Measurements from ENCODE around the gene TTC7B.

TTC7B gene

GRCh38 chr14:90648421-90648820 is 167.8 kb downstream of the TTC7B start:
- no peak for DNase-seq (ENCODE audit: low spot score)

DNA sequence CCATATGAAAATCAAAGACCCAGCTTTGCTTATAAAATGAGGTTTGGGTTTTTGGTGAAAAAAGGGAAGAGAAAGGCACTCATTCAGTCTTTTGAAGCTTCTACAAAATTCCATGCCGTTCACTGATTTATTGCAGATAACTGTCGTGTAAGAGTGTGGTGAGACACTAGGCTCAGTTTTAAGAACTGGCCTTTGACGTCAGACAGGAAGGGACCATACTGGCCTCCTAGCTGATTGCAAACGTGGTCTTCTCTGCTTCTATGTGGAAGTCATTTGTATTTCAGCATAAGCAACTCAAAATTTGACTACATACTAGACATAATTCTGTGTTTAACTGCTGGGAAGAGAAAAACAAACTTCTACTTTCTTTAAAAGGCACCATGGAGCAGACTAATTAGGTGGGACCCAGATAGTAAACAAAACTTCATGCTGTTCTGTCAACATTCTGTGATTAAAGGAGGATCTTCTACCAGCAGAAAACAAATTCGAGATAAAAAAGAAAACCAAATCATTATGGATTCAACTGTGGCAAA is 168.7 kb downstream of the TTC7B start:
- no peak for DNase-seq (ENCODE audit: low spot score)

GRCh38 chr14:90645842-90646443 is 170.3 kb downstream of the TTC7B start:
- DNase-seq (ENCODE audit: low spot score): no peak

DNA sequence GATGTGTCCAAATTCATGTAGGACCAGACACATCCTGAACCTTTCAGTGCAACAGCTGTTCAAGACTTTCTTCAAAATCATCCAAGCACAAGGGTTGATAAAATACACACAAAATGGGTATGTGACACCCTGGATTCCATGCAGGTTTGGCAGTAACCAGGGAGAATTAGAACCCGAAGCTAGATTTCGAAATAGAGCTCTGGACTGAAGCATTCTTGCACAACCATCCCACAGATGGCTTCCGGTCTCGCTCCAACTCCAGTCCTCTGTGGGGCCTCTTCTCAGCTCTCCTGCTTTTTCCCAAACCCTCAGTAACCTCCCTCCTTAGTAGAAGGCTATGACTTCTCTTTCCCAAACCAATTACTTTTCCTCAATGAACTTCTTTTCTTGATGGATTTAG is 171.3 kb downstream of the TTC7B start:
- DNase-seq (ENCODE audit: low spot score): no peak

GRCh38 chr14:90643982-90644670 is 172.1 kb downstream of the TTC7B start:
- no peak for DNase-seq (ENCODE audit: low spot score)

- no peak for DNase-seq (ENCODE audit: low spot score)
Observed at GRCh38 chr14:90642244-90642717, 173.9 kb downstream of the TTC7B start.

DNA sequence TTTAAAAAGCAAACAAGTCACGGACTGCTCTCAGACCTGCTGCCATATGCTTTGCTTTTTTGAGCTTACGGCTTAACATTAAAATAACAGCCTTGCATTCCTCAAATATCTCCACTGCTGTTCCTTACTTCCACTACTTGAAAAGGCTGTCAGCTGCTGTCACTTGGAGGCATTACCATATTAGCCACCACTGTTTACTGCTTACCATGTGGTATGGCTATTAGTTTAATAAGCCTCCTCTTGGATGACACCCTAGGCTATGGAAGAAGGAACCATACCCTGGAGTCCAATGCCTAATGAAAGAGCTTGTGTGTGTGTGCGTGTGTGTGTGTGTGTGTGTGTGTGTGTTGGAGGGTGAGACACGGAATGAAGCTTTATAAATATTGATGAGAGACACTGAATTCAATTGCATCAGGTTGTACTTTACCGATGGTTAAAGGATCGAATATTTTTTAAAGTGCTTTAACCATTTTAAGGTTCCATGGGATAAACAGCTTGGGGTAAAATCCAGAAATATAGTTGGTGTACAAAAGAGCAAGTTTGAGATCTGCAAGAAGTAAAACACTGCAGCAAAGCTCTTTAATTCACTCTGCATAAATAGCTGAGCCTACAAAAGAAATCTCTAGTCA is 174.5 kb downstream of the TTC7B start:
- DNase-seq (ENCODE audit: low spot score): no peak

DNA sequence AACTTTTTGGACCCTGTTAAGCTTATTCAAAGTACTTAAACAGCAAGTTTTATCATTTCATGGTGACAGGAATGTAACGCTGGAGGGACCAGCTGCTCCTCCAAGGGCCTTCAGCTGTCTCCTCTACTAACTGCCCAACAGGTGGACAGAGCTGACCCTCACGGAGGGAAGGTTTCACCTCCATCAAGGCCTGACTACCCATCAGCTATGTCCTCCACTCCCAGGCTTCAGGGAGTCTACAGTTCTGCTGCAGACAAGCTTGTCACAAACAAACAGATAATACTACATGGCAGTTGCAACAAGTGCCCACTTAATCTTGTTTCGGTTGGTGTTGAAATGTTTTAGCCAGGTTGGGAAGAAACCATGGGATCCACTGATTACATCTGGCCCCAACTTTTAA is 175.1 kb downstream of the TTC7B start:
- no peak for DNase-seq (ENCODE audit: low spot score)

DNA sequence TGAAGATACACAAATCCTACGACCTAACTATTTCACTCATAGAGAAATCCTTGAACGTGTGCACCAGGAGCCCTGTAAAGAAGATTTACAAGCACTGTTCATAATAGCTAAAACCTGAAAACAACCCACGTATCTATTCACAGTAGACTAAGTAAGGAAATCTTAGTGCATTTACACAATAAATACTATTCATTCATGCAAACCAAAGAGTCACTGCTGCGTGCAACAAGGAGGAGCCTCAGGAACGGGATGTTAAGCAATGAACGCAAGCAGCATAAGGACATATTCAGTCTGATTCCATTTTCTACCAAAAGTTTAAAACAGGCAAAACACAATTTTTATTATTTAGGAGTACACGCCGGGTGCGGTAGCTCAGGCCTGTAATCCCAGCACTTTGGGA is 176.6 kb downstream of the TTC7B start:
- DNase-seq (ENCODE audit: low spot score): no peak

DNA sequence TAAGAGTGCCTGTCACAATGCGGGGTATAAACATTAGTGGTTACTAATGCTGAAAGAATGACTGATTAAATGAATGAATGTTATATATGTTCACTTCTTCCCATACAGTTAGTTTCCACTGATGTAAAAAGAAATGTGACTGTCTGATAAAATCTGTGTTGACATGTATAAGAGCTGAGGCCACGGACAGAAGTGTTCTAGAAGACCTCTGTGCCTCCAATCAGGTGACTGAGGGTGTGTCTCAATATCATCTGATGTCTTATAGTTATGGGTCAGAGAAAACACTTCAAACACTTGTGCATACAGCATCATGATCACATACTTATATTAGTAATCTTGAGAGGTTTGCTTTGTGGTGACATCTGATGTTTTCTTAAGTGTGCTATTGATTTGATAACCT is 183.4 kb downstream of the TTC7B start:
- no peak for DNase-seq (ENCODE audit: low spot score)

DNA sequence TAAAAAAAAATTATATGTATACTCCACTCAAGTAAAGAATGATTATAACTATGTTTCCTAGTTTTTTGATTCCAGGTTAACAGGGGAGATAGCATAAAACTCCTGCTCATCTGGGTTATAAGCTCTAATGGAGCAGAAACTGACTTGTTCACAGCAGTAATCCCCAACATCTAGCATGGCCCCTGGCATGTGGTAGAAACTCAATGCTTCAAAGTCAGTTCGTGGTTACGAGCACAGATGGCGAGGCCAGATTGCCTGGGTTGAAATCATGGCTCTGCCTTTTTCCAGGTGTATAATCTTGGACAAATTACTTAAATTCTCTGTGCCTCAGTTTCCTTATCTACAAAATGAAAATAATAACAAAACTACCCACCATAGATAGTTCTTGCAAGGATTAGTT is 183.8 kb downstream of the TTC7B start:
- DNase-seq (ENCODE audit: low spot score): no peak

- DNase-seq (ENCODE audit: low spot score): no peak
Observed at GRCh38 chr14:90630171-90630806, 185.9 kb downstream of the TTC7B start.

DNA sequence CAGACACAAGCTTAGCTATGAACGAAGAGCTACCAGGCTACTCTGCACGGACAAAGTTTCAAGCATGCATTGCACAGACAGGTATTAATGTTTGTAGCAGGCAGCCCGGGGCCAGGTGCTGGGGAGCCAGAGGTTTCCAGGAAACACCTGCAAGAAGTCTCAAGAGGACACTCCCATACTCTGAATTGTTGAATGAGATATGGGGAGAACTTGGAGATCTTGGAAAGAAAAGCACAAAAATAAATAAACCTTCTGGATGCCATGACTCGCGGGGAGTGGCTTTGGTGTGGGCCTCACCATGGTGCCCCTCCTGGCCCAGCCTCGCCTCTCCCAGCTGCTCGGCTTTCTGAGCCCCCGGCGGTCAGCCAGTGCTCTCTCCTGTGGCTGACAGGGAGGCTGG is 186.8 kb downstream of the TTC7B start:
- DNase-seq (ENCODE audit: low spot score): no peak

- DNase-seq (ENCODE audit: low spot score): no peak
Observed at GRCh38 chr14:90628825-90629224, 187.4 kb downstream of the TTC7B start.

DNA sequence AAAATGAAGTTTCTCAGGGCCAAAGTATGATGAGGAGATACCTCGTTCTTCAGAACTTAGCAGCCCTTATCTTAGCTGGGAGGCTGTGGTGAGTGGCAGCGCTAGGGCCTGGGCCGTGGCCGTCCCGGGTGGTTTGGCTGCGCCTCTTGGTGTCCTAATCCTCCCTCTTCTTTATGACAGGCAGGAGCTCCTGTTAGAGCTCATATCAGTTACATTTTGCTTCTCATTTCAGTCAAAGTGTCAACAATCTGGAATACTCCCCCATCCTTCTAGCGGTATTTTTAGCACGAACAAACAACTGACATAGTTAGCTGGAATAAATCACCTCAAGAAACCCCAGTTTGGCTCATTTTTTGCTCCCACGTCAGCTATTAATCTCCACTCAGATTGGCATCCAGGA is 188.8 kb downstream of the TTC7B start:
- no peak for DNase-seq (ENCODE audit: low spot score)

- DNase-seq (ENCODE audit: low spot score): no peak
Observed at GRCh38 chr14:90626550-90626949, 189.7 kb downstream of the TTC7B start.

- no peak for DNase-seq (ENCODE audit: low spot score)
Observed at GRCh38 chr14:90625445-90625844, 190.8 kb downstream of the TTC7B start.

DNA sequence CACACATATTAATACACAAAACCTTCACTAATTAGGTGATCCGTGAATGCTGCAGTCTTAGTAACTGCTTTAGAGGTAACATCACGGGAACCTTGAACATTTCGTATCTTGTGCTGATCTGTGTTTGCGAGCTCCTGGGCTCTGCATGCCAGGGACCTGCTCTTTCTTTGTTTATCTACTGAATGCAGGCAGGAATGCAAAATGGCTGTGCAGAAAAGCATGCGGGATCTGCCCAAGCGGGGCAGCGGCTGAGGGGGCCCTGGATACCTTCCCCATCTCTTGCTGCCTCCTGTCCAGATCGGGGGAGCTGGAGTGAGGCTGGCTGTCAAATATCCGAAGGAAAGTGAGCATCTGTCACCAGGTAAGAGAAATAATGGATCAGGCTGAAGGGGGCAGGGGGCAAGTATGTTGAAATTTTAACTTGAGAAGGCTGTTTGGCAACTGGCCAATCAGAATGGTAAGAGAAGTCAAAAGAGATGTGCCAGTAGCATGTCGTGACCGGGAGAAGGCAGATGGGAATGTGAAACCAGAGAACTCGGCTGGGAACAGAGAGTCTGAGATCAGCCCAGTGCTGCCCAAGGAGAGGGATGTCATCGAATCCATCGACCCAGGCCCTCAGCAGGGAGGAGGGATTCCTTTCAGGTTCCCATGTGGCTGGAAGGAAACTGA is 191.4 kb downstream of the TTC7B start:
- DNase-seq (ENCODE audit: low spot score): no peak

- DNase-seq (ENCODE audit: low spot score): no peak
Observed at GRCh38 chr14:90624227-90624626, 192.0 kb downstream of the TTC7B start.

DNA sequence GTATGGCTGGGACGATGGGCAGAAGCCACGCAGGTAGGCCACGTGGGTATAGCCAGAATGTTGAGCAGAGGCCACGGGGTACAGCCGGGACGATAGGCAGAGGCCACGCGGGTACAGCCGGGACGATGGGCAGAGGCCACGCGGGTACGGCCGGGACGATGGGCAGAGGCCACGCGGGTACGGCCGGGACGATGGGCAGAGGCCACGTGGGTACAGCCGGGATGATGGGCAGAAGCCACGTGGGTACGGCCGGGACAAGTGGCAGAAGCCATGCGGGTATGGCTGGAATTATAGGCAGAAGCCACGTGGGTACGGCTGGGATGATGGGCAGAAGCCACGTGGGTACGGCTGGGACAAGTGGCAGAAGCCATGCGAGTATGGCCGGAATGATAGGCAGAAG is 195.0 kb downstream of the TTC7B start:
- DNase-seq (ENCODE audit: low spot score): no peak

- DNase-seq (ENCODE audit: low spot score): no peak
Observed at GRCh38 chr14:90620568-90621077, 195.6 kb downstream of the TTC7B start.

DNA sequence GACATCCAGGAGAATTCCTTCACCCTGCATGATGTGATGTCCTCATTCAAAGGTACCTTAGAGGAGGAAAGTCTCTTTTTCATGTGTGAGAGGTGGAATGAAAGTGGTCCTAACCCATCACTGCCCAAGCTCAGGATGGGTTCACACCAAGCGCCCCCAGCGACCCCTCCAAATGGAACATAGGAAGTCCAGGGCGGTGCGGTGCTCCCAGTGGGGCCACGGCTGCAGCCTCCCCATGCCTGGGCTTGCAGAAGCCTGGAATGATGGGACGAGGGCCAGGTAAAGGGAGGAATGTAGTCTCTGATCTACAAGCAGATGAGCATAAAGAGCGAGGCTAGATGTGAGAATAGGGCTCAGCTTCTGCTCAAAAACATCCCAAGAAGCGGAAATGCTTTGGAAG is 196.3 kb downstream of the TTC7B start:
- DNase-seq (ENCODE audit: low spot score): no peak
